Measurements from ENCODE around the gene PPID.
"Not testable (repeated sequence)": the region's sequence is repeated elsewhere in the genome, so short reads cannot be mapped to it uniquely, and the experiment has no call there.

The PPID gene

DNA sequence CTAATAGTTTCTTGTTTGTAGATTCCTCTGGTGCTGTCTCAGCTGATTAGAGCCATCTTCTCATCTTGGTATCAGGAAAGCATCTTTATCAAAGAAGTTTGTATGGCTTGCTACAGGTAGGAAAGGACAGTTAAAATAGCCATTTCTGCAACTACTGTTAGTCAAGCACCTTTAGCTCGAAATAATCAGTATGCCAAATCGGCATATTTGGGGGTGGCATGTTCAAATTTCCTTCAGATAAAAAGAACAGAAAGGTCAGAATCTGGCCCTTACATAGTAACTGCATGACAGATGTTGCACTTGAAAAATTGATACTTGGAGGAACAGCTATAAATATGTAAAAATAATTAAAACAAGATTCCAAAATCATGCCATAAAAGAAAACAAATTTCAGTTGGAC is 56.3 kb downstream of the PPID start:
- DNase-seq: no peak

DNA sequence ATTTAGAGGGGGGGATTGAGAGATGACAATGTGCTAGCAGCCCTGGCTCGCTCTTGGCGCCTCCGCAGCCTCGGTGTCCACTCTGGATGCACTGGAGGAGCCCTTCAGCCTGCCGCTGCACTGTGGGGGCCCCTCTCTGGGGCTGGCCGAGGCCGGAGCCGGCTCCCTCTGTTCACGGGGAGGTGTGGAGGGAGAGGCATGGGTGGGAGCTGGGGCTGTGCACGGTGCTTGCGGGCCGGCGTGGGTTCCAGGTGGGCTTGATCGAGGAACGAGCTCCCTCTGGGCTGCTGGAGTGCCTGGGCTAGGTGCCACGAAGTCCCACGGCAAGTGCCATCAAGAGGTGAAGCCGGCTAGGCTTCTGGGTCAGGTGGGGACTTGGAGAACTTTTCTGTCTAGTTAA is 58.4 kb downstream of the PPID start:
- no peak for DNase-seq

GRCh38 chr4:158663707-158664625 is 59.2 kb downstream of the PPID start:
- not testable (repeated sequence) for DNase-seq

DNA sequence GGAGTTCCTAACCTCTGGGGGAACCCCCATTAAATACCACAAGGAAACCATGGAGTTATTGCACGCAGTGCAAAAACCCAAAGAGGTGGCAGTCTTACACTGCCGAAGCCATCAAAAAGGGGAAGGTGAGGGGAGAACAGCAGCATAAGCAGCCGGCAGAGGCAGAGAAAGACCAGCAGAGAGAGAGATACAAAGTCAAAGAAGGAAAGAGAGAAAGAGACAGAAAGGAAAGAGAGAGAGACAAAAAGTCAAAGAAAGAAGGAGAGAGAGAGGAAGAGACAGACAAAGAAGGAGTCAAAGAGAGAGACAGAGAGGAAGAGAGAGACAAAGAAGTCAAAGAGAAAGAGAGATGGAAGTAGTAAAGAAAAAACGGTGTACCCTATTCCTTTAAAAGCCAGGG is 59.9 kb downstream of the PPID start:
- not testable (repeated sequence) for DNase-seq

Data from midbrain (tissue), 1 donor.